Renal cortical epithelial cell (primary cell): ENCODE measurements around the gene ACTA2. TPM values are rescaled to one million over a fixed set of nuclear protein-coding genes. Genes with fewer than 3 reads are reported as not detected.
"Not testable (repeated sequence)": the region's sequence is repeated elsewhere in the genome, so short reads cannot be mapped to it uniquely, and the experiment has no call there.

Source experiments
- DNase-seq: peaks from one replicate; pipeline ENCODE4 v3.0.0-alpha.2; 2011; ENCODE audit warnings: low read depth
- total RNA-seq: library from RNA; depleted of rRNA; stranded (reverse); fragments of >200 nt; gene quantifications from 2 replicates; pipeline ENCODE4 v1.2.3, GENCODE V29; 2014

The ACTA2 gene
- total RNA-seq, 1 donor from 2014 or later = 83.4 TPM

DNA sequence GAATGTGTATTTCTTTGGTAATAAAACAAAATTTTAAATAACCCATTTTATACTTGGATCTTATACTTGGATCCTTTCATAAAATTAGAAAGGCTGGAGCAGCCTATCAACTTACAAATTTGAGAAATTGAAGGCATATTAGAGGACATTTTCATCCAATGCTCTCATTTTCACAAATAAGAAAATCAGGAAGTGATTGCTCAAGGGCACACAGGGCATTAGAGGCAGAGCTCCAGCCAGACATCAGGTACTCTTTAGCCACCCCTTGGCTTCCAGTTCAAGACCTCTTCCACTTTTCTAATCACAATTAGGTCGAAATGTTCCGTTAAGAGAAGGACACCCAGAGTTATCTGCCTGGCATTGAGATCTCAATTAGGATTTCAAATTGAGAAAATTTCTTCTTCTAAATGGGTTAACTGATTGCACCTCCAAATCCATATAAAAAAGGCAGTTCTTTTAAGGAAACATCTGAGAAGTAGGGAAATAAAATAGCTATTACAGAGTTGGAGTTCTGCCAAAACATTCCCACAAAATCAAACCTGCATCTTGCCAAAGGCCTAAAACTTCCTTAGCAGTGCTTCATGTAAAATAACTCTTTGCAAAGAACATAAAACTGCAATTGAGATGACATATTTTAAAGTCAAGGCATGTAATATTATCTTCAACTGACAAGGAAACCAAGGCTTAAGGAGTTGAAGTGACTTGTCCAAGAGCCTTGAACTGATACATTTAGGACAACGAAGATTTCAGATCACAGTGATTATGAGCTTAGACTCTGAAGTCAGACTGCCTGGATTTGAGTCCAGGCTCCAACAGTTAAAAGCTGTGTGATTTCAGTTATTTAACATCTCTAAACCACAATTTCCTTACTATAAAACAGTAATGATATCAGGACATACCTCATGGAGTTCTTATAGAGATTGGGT is 2.4 kb downstream of the ACTA2 start:
- peak; percentile 19 for DNase-seq

DNA sequence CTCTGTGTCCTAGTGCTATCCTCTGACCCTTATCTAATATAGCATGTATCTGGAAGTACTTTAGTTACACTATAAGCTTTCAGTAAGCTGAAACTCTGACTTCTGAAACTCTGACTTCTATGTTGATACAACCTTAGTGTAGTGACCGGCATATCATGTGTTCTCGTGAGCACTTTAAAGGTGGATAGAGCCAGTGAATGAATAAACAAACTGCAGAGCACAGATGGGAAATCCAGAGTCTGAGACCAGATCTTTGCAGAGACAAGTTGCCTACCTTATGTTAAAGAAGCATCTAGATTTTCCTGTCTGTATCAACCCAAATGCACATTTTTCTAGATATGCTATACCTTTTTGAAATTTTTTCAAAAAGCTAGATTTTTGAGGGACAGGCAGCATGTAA is 3.5 kb downstream of the ACTA2 start:
- DNase-seq = no peak

DNA sequence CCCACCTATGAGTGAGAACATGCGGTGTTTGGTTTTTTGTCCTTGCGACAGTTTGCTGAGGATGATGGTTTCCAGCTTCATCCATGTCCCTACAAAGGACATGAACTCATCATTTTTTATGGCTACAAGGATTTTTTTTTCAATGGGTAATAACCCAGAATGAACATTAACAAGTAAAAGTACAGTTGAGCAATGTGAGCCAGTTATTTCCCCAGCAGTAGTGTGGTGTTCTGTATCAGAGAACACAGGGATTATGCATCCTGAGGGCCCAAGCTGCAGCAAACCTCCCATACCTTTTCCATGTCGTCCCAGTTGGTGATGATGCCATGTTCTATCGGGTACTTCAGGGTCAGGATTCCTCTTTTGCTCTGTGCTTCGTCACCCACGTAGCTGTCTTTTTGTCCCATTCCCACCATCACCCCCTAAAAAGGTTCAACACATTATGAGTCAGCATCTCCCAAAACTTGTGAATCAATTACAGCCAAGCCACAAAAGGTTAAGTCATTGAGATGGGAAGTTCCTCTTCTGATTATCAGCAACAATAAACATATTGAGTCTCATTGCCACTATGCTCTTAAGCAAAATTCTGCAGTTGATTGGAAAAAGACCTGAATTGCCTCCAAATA is 5.5 kb downstream of the ACTA2 start:
- peak; percentile 44 for DNase-seq

DNA sequence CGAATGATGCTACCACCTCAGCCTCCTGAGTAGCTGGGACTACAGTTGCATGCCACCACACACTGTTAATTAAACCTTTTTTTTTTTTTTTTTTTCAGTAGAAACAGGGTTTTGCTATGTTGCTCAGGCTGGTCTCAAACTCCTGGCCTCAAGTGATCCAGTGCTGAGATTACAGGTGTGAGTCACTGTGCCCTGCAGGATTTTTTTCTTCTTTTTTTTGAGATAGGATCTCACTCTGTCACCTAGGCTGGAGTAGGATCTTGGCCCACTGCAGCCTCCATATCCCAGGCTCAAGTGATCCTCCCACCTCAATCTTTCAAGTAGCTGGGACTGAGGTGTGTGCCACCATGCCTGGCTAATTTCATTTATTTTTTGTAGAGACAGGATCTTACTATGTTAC is 6.4 kb downstream of the ACTA2 start:
- DNase-seq = no peak

- DNase-seq = no peak
These were observed 7.8 kb downstream of the ACTA2 start for GRCh38 chr10:88944813-88945212.

DNA sequence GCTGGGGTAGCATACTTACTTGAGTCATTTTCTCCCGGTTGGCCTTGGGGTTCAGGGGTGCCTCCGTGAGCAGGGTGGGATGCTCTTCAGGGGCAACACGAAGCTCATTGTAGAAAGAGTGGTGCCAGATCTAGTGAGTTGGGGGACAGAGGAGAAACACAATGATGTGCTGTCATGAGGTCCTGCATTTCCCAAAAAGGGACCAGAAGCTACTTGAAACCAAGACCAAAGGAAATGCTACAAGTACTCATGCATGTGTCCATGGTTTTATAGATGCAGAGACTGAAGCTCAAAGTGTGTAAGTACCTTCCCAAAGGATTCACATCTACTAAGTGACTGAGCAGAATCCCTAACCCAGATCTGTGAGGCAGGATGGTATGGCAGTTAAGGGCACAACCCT is 8.8 kb downstream of the ACTA2 start:
- no peak for DNase-seq

- no peak for DNase-seq
These were observed 11.5 kb downstream of the ACTA2 start for GRCh38 chr10:88941026-88941425.

DNA sequence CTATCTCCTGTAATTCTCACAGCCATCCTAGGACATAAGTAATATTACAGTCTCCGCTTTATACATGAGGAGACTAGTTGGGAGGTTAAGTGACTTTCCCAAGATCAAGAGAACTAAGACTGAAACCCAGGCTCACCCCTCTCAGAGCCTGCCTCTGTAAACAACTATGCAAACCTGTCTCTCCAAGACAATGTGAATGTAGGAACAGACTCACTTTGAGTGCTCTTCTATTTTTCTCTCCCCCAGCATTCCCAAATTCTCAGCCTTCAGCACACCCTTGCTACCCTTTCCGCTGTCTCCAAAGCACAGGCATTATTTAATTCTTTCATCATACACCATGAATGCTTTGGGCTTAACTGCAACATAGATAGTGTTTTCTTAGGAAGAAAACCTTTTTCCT is 13.6 kb downstream of the ACTA2 start:
- DNase-seq = no peak

GRCh38 chr10:88938039-88938438 is 14.5 kb downstream of the ACTA2 start:
- no peak for DNase-seq

DNA sequence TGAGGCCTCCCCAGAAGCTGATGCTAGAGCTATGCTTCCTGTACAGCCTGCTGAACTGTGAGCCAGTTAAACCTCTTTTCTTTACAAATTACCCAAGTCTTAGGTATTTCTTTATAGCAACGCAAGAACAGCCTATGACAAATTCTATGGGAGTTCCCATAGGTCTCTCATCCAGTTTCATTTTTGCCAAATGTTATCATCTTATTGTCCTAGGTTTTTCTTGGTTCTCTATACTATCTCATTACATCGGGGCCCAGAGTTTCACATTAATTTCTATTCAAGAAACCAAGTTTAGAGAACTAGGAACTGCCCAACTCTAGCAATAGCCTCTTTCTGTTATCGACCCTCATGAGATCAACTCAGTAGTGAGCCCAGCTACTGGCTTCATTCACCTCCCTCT is 15.9 kb downstream of the ACTA2 start:
- DNase-seq = no peak

DNA sequence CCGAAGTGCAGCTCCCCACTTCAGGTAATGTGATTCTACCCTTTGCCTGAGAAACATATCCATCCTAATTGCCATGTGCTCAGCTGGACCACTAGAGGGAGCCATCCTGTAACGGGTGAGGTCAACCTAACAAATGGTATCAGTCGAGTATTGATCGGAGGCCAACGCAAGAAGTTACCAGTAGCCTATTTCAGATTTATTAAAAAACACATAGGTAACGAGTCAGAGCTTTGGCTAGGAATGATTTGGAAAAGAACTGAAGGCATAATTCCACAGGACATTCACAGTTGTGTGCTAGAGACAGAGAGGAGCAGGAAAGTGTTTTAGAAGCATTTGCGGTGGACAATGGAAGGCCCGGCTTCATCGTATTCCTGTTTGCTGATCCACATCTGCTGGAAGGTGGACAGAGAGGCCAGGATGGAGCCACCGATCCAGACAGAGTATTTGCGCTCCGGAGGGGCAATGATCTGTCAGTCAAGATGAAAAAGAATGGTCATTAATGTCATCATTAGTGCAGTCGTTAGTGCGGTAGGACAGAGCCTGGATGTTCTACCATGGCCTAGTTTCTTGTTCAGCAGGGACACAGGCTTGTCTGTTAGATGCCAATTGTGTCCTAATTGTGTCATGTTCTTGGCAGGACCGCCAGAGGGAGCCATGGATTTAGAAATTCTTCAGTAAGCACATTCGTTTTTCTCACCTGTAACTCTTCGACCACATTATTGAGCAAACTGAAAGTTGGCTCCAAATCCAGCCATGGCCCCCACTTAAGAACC is 17.5 kb downstream of the ACTA2 start:
- peak; percentile 88 for DNase-seq

- no peak for DNase-seq
These were observed 19.0 kb downstream of the ACTA2 start for GRCh38 chr10:88933564-88933963.

DNA sequence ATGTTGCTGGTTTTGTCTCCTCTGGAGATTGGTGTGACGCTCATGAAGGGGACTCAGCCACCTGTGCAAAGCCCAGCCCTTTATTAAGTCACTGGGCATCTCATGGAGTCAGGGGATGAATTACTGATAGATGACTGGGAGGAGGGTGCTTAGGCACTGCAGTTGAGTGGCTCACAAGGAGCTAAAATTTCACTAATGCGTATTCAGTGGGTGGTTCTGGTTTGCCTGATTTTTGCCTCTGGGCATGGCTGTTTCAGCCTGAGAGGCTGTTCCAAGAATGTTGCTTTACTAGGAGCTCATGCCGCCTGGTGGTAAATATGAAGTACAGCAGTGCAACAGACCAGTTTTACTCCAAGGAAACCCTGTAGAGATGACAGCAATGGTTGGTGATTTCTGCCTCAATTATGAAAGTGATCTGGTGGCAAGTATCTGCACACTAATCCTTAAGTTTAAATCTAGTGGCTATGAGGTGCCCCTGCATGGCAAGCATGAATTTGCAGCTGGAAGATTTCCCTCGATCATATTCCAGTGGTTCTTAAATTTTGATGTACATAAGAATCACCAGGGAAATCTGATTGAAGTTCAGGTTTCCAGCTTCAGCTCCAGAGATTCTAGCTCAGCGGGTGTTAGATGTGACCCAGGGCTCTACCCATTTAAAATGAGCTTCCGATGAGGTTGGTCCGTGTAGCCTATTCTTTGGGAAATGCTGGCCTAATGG is 19.9 kb downstream of the ACTA2 start:
- DNase-seq = peak; percentile 91

GRCh38 chr10:88932029-88932428 is 20.5 kb downstream of the ACTA2 start:
- DNase-seq = not testable (repeated sequence)

GRCh38 chr10:88931548-88931947 is 21.0 kb downstream of the ACTA2 start:
- no peak for DNase-seq

DNA sequence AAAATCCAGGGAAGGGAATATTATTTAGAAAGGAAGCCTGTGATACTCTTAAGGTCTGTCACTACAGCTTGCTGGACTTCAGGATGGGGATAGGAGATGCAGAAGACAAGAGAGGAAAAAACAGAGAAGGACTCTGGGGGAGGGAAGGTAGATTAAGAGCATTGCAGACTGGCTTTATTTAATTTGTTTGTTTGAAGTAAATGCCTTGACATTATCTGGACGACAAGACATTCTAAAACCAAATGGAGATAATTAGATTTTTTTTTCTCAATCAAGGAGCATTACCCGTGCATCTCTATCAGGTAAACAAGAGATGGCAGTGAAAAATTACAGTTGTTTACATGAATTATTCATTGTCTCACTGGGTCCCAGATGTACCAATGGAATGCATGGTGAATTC is 24.3 kb downstream of the ACTA2 start:
- DNase-seq = no peak

GRCh38 chr10:88927416-88927690 is 25.2 kb downstream of the ACTA2 start:
- no peak for DNase-seq

GRCh38 chr10:88926566-88927415 is 25.8 kb downstream of the ACTA2 start:
- peak; percentile 76 for DNase-seq

DNA sequence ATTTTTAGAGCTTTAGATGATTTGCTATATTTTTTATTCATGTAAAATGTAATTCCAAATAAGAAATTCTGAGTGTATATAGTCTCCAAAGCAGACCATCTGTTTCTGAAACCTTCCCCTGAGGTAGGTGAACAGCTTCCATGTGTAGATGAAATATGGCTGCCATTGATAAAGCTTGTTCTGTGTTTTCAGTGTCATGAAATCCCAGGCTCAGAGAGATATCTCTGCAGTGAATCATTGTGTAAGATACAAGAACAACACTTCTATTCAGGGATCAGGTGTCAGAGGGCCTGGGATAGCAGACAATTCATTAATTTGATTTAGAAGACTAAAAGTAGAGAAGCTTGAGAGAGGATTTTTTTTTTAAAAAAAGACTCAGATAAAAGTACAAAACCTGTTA is 29.1 kb downstream of the ACTA2 start:
- DNase-seq = peak; percentile 35

GRCh38 chr10:88922041-88922440 is 30.5 kb downstream of the ACTA2 start:
- DNase-seq = no peak

DNA sequence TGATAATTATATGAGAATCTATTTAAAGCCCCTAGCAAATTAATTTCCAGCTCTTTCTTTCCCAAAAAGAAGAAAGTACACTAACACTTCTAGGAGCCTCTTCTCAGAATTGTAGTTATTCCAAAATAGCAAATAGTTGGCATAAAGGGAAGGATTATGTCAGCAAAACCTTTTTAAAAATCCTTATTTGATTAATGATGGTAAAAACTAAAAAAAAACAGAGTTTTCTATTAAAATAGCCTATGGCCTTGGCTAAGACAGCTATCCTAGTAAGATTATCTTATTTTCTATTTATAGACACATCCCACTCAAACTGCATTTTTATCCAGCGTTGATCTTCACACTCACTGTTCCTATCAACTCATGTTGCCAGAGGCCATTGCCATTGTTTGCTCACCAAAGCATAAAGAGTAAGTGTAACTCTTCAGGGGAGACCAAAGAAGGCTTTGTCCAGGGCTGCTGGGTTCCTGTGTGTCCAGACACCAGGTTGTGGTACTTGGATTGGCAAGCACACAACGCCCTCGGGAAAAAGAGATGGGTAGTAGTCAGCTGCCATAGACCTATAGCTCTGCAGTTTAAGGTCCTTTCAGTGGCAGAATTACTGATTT is 31.5 kb downstream of the ACTA2 start:
- DNase-seq = no peak
